PFSK-1 (cell line): ENCODE results near the gene FGD4.

ENCODE experiments used
- POLR2AphosphoS5 ChIP-seq: IDR thresholded peaks from 2 replicates; pipeline ENCODE4 v1.6.1; 2012; ENCODE audit warnings: low read depth, mild to moderate bottlenecking, control low read depth, low read length, moderate library complexity
- TAF1 ChIP-seq: IDR thresholded peaks from 2 replicates; pipeline ENCODE4 v1.6.1; 2012; ENCODE audit warnings: low read length, control low read depth, borderline replicate concordance; ENCODE audit not compliant: insufficient read depth

- TF ChIP-seq POLR2AphosphoS5 (no peak), TAF1 (no peak)
Observed at GRCh38 chr12:32600681-32601080, 201.3 kb downstream of the FGD4 start.
